HFFc6 (cell line): ENCODE measurements around the gene TAS2R46. TPM values are rescaled to one million over a fixed set of nuclear protein-coding genes. Genes with fewer than 3 reads are reported as not detected.

ENCODE experiments used
- DNase-seq: peaks from one replicate; pipeline ENCODE4 v3.0.0-alpha.2; 2018
- H3K27ac Mint-ChIP-seq: 2 replicates; pipeline ENCODE4 v1.8.0; 2020; ENCODE audit warnings: mild to moderate bottlenecking, mixed read lengths
- H3K27me3 Mint-ChIP-seq: 2 replicates; pipeline ENCODE4 v1.8.0; 2021; ENCODE audit warnings: mild to moderate bottlenecking, moderate library complexity, mixed read lengths; ENCODE audit not compliant: insufficient read depth
- H3K36me3 Mint-ChIP-seq: 2 replicates; pipeline ENCODE4 v1.8.0; 2021; ENCODE audit warnings: low read depth, mixed read lengths
- H3K4me1 Mint-ChIP-seq: 2 replicates; pipeline ENCODE4 v1.8.0; 2020; ENCODE audit warnings: low read depth, mixed read lengths
- H3K4me3 Mint-ChIP-seq: 2 replicates; pipeline ENCODE4 v1.8.0; 2020; ENCODE audit warnings: mild to moderate bottlenecking, moderate library complexity, mixed read lengths
- H3K9me3 Mint-ChIP-seq: 2 replicates; pipeline ENCODE4 v1.8.0; 2020; ENCODE audit warnings: mild to moderate bottlenecking, mixed read lengths
- CTCF ChIP-seq: fragments of 200-600 bp; sonication (generic); IDR thresholded peaks from 2 replicates; pipeline ENCODE4 v1.5.0; 2021; ENCODE audit warnings: antibody characterized with exemption, mild to moderate bottlenecking
- total RNA-seq, 6 experiments: library from RNA; stranded (reverse); fragmentation: NEBNext Ultra II Directional; extraction: Animal tissue kit (Norgen Biotek cat#: 25700); gene quantifications; 2 replicates in 1 of 6; 3 replicates in 5 of 6; pipeline ENCODE4 v1.2.3, GENCODE V29; 2021

The TAS2R46 gene
- total RNA-seq, 6 experiments from 2014 or later: 0.22 to 0.48 (median 0.35) TPM; not detected in 3

GRCh38 chr12:11092128-11092527 is 30.0 kb upstream of the TAS2R46 start, which contains the start of gene TAS2R43:
TAS2R43 (minus strand) TSS chr12:11092313; CDS start chr12:11092229, 84 bp downstream.
- no peaks in the 10 kb centered on the region for H3K27me3 Mint-ChIP-seq
- H3K4me1 Mint-ChIP-seq: no peaks in the 10 kb centered on the region
- H3K27ac Mint-ChIP-seq: no peak within 1 kb of the TSS
- no peaks in the 10 kb centered on the region for H3K9me3 Mint-ChIP-seq
- TF ChIP-seq CTCF: no peak
- no peak for DNase-seq
- H3K4me3 Mint-ChIP-seq: no peak within 1 kb of the TSS
- H3K36me3 Mint-ChIP-seq: no peaks in the 10 kb centered on the region; the same call in none of the 2 replicates

- Mint-ChIP-seq H3K27me3 (no peaks in the 10 kb centered on the region), H3K4me1 (no peaks in the 10 kb centered on the region), H3K9me3 (no peaks in the 10 kb centered on the region), H3K36me3 (peaks cover 1% of the 10 kb centered on the region), H3K4me3 (no peak overlapping the region), H3K27ac (no peak overlapping the region)
- DNase-seq: no peak
- no peak for TF ChIP-seq CTCF
Measured at GRCh38 chr12:11089246-11089645, 27.2 kb upstream of the TAS2R46 start.

GRCh38 chr12:11085419-11085818 is 23.3 kb upstream of the TAS2R46 start:
- Mint-ChIP-seq H3K36me3 (peaks cover 13% of the 10 kb centered on the region), H3K4me1 (no peaks in the 10 kb centered on the region), H3K9me3 (peaks cover 8% of the 10 kb centered on the region), H3K27me3 (no peaks in the 10 kb centered on the region; the same call in 1 of the 2 replicates), H3K27ac (no peak overlapping the region), H3K4me3 (no peak overlapping the region)
- TF ChIP-seq CTCF: no peak
- no peak for DNase-seq

- peaks cover 8% of the 10 kb centered on the region; the same call in 1 of the 2 replicates for H3K4me1 Mint-ChIP-seq
Measured at GRCh38 chr12:11081987-11082386, 19.9 kb upstream of the TAS2R46 start.

GRCh38 chr12:11078246-11078645 is 16.2 kb upstream of the TAS2R46 start:
- Mint-ChIP-seq H3K36me3 (peaks cover 18% of the 10 kb centered on the region), H3K9me3 (peaks cover 10% of the 10 kb centered on the region), H3K27me3 (no peaks in the 10 kb centered on the region; the same call in 1 of the 2 replicates), H3K27ac (no peak overlapping the region), H3K4me1 (peaks cover 8% of the 10 kb centered on the region; the same call in 1 of the 2 replicates), H3K4me3 (no peak overlapping the region)
- no peak for DNase-seq
- no peak for TF ChIP-seq CTCF

More at GRCh38 chr12:11081987-11082386, 19.9 kb upstream of the TAS2R46 start:
- no peak for DNase-seq
- Mint-ChIP-seq H3K27me3 (no peaks in the 10 kb centered on the region; the same call in 1 of the 2 replicates), H3K9me3 (peaks cover 10% of the 10 kb centered on the region), H3K27ac (no peak overlapping the region), H3K36me3 (peaks cover 16% of the 10 kb centered on the region), H3K4me3 (no peak overlapping the region)
- no peak for TF ChIP-seq CTCF
